Measurements from ENCODE around the gene LZTS3.
A peak's percentile ranks its signal among the peaks of the same experiment; 100 is the strongest.
"Not testable (repeated sequence)": the region's sequence is repeated elsewhere in the genome, so short reads cannot be mapped to it uniquely, and the experiment has no call there.

LZTS3 gene

DNA sequence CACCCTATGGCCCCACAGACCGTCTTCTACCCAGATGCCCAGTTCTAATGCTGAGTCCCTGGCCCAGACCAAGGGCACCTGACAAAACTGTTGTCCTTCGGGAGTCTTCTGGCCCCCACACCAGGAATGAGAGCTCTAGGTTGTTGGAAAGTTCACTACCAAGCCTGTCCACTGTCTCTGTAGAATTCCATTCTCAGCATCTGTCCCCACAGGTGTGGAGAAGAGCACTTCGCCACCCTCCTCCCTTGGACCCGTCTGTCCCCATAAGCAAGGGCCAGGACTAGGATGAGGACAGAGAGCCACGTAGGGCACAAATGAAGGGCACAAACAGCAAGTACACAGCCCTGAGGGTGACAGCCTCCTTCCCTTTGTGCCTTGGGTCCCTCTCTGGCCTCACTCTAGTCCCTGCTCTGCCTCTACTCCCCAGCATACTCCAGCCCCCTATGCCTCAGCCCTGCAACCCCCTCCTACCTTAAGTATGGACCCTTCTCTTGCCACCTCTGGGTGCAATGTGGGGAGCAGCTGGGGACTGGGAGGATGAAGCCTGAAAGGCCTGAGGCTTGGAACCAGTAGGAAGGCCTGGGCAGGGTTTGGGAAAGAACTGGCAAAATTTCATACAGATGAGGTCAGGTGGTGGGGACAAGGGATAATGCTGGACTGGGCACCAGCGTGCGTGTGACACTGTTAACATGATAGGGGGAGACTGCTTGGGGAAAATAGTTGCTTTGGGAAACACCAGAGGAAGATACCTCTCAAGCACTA is 4.3 kb downstream of the LZTS3 start:
- DNase-seq (ENCODE audit: low read depth, low spot score), result no peak
- H3K27ac ChIP-seq, result no peak overlapping the region

- no peak overlapping the region for H3K27ac ChIP-seq
- no peak for DNase-seq (ENCODE audit: low read depth, low spot score)
These were observed 5.1 kb downstream of the LZTS3 start for GRCh38 chr20:3168079-3168828.

DNA sequence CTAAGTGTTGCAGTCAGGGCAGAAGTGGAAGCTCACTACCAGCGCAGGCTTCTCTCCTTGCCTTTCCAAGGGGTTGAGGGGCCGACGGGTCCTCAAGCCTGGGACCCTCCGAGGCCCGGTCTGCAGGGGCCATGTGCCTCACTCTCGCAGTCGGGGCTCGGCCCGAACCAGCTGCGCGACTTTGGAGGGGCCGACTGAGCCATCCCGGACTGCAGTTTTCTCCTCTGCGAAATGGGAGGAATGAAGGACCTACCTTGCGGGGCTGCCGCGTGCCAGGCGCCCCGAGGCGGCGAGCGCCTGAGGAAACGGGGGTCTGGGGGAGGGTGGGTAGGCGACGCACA is 5.6 kb downstream of the LZTS3 start:
- DNase-seq (ENCODE audit: low read depth, low spot score), result no peak
- no peak overlapping the region for H3K27ac ChIP-seq

- DNase-seq (ENCODE audit: low read depth, low spot score), result no peak
- H3K27ac ChIP-seq, result no peak overlapping the region
These were observed 6.4 kb downstream of the LZTS3 start for GRCh38 chr20:3166913-3167342.

GRCh38 chr20:3166338-3166912 is 6.9 kb downstream of the LZTS3 start:
- H3K27ac ChIP-seq, result no peak overlapping the region
- DNase-seq (ENCODE audit: low read depth, low spot score), result no peak

GRCh38 chr20:3165473-3166337 is 7.6 kb downstream of the LZTS3 start:
- H3K27ac ChIP-seq, result no peak overlapping the region

GRCh38 chr20:3164763-3165410 is 8.5 kb downstream of the LZTS3 start:
- no peak overlapping the region for H3K27ac ChIP-seq
- no peak for DNase-seq (ENCODE audit: low read depth, low spot score)

More at GRCh38 chr20:3165473-3166337, 7.6 kb downstream of the LZTS3 start:
- DNase-seq (ENCODE audit: low read depth, low spot score), result no peak

GRCh38 chr20:3164043-3164762 is 9.1 kb downstream of the LZTS3 start:
- no peak overlapping the region for H3K27ac ChIP-seq
- DNase-seq (ENCODE audit: low read depth, low spot score), result no peak

DNA sequence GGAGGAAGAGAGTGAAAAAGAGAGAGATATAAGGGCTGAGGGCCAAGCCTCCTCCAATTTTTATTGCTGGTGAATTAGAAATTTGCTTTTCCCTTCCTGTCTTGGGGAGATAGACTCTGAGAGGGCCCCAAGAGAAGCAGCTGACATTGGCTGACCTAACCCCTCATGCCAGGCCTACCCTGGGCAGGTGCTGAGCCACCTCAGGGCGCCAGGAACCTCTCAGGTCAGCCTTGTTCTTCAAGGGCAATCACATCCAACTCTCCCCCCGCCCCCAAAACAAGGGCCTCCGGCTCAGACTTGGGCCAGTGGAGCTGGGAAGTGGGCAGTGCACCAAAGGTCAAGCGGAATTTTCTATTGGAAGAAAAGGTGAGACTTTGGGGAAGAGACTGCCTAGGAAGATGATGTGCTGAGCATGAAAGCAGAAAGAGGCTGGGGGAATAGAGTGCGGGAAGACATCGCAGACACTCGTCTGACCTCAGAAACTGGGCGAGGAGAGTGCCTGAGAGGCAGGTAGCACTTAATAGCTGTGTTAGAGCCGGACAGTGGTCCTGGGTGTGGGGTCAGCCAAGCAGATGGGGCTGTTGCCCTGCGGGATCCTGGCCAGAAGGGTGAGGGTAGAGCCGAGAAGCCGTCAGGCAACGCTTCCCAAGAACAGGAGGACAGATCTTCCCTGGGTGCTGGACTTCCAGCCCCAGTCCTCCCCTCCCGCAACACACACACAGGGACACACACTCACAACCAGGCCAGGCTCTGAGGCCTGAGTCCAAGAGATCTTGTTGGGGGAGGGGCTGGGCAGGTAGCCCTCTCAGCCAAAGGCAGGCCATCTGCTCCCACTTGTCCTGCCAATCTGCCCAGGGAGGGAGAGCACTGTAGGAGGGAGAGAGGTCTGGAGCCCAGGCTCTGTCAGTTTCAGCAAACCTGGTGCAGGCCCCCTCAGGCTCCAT is 10.0 kb downstream of the LZTS3 start:
- H3K27ac ChIP-seq, result no peak overlapping the region
- no peak for DNase-seq (ENCODE audit: low read depth, low spot score)

- no peak overlapping the region for H3K27ac ChIP-seq
- no peak for DNase-seq (ENCODE audit: low read depth, low spot score)
These were observed 11.2 kb downstream of the LZTS3 start for GRCh38 chr20:3162080-3162611.

DNA sequence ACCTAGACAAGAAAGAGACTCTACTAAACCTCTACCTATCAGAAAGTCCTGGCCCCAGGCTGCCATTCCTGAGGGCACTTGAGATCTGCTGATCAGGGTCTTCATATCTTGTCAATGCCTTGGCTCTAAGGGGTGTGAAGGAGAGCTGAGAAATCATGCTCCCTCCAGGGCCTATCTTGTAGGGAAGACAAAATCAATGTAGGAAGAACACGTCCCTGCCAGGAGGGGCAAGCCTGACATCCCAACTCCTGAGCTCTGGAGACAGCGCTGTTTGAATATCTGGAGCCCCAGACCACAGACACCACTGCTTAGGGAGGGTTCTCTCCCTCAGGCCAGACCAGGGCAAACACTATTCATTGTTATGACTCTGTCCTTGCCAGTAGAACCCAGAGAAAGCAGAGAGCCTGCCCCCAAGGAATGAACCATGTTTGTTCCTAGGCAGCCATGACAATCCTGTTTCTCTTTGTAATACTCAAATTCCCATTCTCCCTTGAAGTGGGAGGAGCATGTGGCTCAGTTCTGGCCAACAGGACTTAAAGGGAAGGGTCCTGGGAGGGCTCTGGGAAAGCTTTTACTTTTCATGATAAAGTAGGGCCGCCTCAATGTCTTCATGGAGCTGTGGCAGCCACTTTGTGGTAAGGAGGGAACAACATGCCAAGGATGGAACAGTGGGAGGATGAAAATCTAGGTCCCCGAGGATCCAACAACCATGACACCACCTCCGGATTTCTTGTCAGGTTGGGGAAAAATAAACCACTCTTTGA is 11.9 kb downstream of the LZTS3 start:
- DNase-seq (ENCODE audit: low read depth, low spot score), result no peak
- no peak overlapping the region for H3K27ac ChIP-seq

- H3K27ac ChIP-seq, result no peak overlapping the region
- DNase-seq (ENCODE audit: low read depth, low spot score), result no peak
These were observed 12.9 kb downstream of the LZTS3 start for GRCh38 chr20:3160418-3160817.

DNA sequence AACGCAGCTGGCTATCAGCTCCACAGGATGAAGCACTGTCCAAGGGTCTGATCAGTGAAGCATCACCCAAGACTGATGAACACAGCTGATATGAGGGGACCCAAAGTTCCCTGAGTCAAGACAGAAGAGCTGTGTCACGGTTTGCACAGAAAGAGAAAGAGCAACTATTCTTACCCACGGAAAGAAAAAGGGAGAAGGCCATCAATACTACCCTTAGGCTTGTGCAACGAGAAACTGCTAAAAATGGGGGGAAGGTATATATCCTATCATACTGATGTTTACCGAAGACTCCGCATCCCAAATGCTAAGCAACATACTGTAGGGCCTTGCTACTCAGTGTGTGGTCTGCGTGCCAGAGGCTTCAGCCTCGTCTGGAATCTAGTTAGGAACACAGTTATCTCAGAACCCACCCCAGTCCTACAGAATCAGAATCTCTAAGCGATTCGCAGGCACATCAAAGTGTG is 14.3 kb downstream of the LZTS3 start:
- peak overlapping the region; percentile 65 for H3K27ac ChIP-seq
- no peak for DNase-seq (ENCODE audit: low read depth, low spot score)

- H3K27ac ChIP-seq, result no peak overlapping the region
These were observed 15.5 kb downstream of the LZTS3 start for GRCh38 chr20:3157817-3158216.

DNA sequence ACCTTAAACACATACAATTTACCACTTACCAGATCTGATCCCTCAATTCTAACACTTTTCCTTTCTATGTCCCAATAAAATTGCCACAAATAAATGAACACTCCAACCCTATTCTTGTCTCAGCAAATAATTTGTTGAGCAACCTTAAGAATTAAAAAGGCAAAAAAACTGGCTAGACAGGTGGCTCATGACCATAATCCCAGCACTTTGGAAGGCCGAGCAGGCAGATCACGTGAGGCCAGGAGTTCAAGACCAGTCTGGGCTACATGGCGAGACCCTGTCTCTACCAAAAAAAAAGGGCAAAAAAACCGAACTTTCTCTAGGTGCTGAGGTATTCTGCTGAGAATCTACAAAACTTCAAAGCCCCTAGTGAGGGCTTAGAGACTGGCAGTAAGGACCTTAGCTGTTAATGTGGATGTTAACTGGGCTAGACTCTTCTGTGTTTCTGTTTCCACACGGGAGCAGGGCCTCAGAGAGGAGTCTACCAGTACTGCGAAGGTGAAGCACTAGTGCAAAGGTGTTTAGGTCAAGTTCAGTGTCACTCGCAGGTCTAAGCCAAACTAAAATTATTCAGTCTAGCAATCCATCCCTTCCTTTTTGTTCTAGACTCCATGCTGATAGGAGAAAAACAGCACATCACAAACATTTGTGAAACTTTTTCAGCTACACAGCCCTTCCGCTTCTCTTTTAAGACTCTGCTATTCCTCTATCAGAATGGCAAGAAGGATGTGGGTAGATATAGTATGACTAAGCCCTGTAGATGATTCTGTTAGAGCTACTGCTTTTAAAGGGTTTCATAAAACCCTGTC is 16.3 kb downstream of the LZTS3 start:
- H3K27ac ChIP-seq, result peak overlapping the region; percentile 1
- DNase-seq (ENCODE audit: low read depth, low spot score), result no peak

More at GRCh38 chr20:3157817-3158216, 15.5 kb downstream of the LZTS3 start:
- no peak for DNase-seq (ENCODE audit: low read depth, low spot score)

DNA sequence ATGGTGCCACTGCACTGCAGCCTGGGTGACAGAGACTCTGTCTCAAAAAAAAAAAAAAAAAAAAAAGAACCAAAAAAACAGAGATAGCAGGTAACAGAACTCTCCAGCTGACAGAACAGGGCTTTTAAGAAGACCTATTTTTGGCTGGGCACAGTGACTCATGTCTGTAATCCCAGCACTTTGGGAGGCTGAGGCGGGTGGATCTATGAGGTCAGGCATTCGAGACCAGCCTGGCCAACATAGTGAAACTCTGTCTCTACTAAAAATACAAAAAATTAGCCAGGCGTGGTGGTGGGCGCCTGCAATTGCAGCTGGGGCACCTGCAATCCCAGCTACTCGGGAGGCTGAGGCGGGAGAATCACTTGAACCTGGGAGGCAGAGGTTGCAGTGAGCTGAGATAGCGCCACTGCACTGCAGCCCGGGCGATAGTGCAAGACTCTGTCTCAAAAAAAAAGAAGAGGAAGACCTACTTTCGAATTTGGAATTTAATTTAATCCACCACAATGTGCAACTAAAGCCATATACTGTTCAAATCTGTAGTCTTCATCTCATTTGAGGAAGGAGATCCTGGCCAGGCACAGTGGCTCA is 21.2 kb downstream of the LZTS3 start:
- not testable (repeated sequence) for H3K27ac ChIP-seq; DNase-seq (ENCODE audit: low read depth, low spot score)

Measured in epithelial cell of prostate (primary cell).